Osteocyte (in vitro differentiated cells): ENCODE results near the gene TBCD. TPM values are rescaled to one million over a fixed set of nuclear protein-coding genes. Genes with fewer than 3 reads are reported as not detected.

Experiments
- DNase-seq: peaks from one replicate; pipeline ENCODE4 v3.0.0; 2021; ENCODE audit warnings: mixed read lengths; ENCODE audit not compliant: unreplicated experiment; ENCODE audit errors: extremely low spot score
- H3K27ac Mint-ChIP-seq: one replicate; pipeline ENCODE4 v1.8.0; 2021; ENCODE audit warnings: mild to moderate bottlenecking, mixed read lengths; ENCODE audit not compliant: unreplicated experiment
- H3K27me3 Mint-ChIP-seq: one replicate; pipeline ENCODE4 v1.8.0; 2021; ENCODE audit warnings: mixed read lengths; ENCODE audit not compliant: unreplicated experiment
- H3K36me3 Mint-ChIP-seq: one replicate; pipeline ENCODE4 v1.8.0; 2021; ENCODE audit warnings: mixed read lengths; ENCODE audit not compliant: unreplicated experiment
- H3K4me1 Mint-ChIP-seq: one replicate; pipeline ENCODE4 v1.8.0; 2021; ENCODE audit warnings: mixed read lengths; ENCODE audit not compliant: unreplicated experiment
- H3K4me3 Mint-ChIP-seq: one replicate; pipeline ENCODE4 v1.8.0; 2021; ENCODE audit warnings: mild to moderate bottlenecking, moderate library complexity, mixed read lengths; ENCODE audit not compliant: unreplicated experiment
- H3K9me3 Mint-ChIP-seq: one replicate; pipeline ENCODE4 v1.8.0; 2021; ENCODE audit warnings: mixed read lengths; ENCODE audit not compliant: unreplicated experiment
- CTCF ChIP-seq: fragments of 200-600 bp; sonication (generic); IDR thresholded peaks from 2 replicates; pipeline ENCODE4 v1.5.0; 2021; ENCODE audit warnings: antibody characterized with exemption, mild to moderate bottlenecking, moderate library complexity
- total RNA-seq: library from RNA; stranded (reverse); gene quantifications from 2 replicates; pipeline ENCODE4 v1.2.1, GENCODE V29; 2021

Gene TBCD
- total RNA-seq, 1 donor from 2014 or later, result 74.0 TPM

- no peak for DNase-seq
- Mint-ChIP-seq H3K4me1 (no peaks in the 10 kb centered on the region), H3K27me3 (no peaks in the 10 kb centered on the region), H3K27ac (no peak overlapping the region), H3K9me3 (no peaks in the 10 kb centered on the region), H3K4me3 (no peak overlapping the region), H3K36me3 (peaks cover 7% of the 10 kb centered on the region)
- TF ChIP-seq CTCF, result no peak
These were observed 97.4 kb downstream of the TBCD start for GRCh38 chr17:82849076-82849945.

- H3K4me3 Mint-ChIP-seq, result no peak overlapping the region
- peaks cover 10% of the 10 kb centered on the region for H3K36me3 Mint-ChIP-seq
- H3K9me3 Mint-ChIP-seq, result no peaks in the 10 kb centered on the region
- no peaks in the 10 kb centered on the region for H3K27me3 Mint-ChIP-seq
- TF ChIP-seq CTCF, result no peak
- H3K4me1 Mint-ChIP-seq, result no peaks in the 10 kb centered on the region
- DNase-seq, result no peak
- H3K27ac Mint-ChIP-seq, result no peak overlapping the region
These were observed 99.5 kb downstream of the TBCD start for GRCh38 chr17:82851381-82851780.

GRCh38 chr17:82854226-82854625, 102.4 kb downstream of the TBCD start:
- TF ChIP-seq CTCF, result no peak
- peaks cover 11% of the 10 kb centered on the region for H3K36me3 Mint-ChIP-seq
- no peaks in the 10 kb centered on the region for H3K9me3 Mint-ChIP-seq
- H3K27me3 Mint-ChIP-seq, result no peaks in the 10 kb centered on the region
- H3K4me3 Mint-ChIP-seq, result no peak overlapping the region
- DNase-seq, result no peak
- H3K4me1 Mint-ChIP-seq, result peaks cover 2% of the 10 kb centered on the region
- no peak overlapping the region for H3K27ac Mint-ChIP-seq

- Mint-ChIP-seq H3K27me3 (no peaks in the 10 kb centered on the region), H3K4me1 (peaks cover 18% of the 10 kb centered on the region), H3K27ac (no peak overlapping the region), H3K9me3 (no peaks in the 10 kb centered on the region), H3K4me3 (no peak overlapping the region), H3K36me3 (peaks cover 11% of the 10 kb centered on the region)
- TF ChIP-seq CTCF, result no peak
- DNase-seq, result no peak
These were observed 104.5 kb downstream of the TBCD start for GRCh38 chr17:82856361-82856760.

GRCh38 chr17:82858376-82859126, 106.7 kb downstream of the TBCD start:
- no peak for DNase-seq
- Mint-ChIP-seq H3K4me3 (no peak overlapping the region), H3K27me3 (no peaks in the 10 kb centered on the region), H3K4me1 (peaks cover 29% of the 10 kb centered on the region), H3K36me3 (peaks cover 11% of the 10 kb centered on the region), H3K27ac (no peak overlapping the region), H3K9me3 (no peaks in the 10 kb centered on the region)
- TF ChIP-seq CTCF, result no peak
